Upper lobe of left lung (tissue), 6 donors: Measurements from ENCODE around the gene CGREF1. TPM values are rescaled to one million over a fixed set of nuclear protein-coding genes. Genes with fewer than 3 reads are reported as not detected.
"Not testable (repeated sequence)": the region's sequence is repeated elsewhere in the genome, so short reads cannot be mapped to it uniquely, and the experiment has no call there.

ENCODE experiments used
- ATAC-seq, 2 donors: fragments of 200-7000 bp; cut with Tn5 transposase; one replicate each; pipeline ENCODE4 v1.9.1; 2022; ENCODE audit warnings: mild to moderate bottlenecking in 2 of 2, moderate library complexity in 2 of 2; ENCODE audit not compliant: low FRiP score in 2 of 2
- DNase-seq, 2 donors: peaks; one replicate each; pipeline ENCODE4 v3.0.0-alpha.2; 2019 to 2020
- H3K27ac ChIP-seq, 4 donors: fragments of 200-600 bp; sonication (generic); one replicate each; pipeline ENCODE4 v1.5.1; 2016 to 2019
- H3K27me3 ChIP-seq, 4 donors: fragments of 200-600 bp; sonication (generic); one replicate each; pipeline ENCODE4 v1.5.1; 2017 to 2019
- H3K36me3 ChIP-seq, 4 donors: fragments of 200-600 bp; sonication (generic); one replicate each; pipeline ENCODE4 v1.5.1; 2016 to 2019
- H3K4me1 ChIP-seq, 4 donors: fragments of 200-600 bp; sonication (generic); one replicate each; pipeline ENCODE4 v1.5.1; 2018 to 2019
- H3K4me3 ChIP-seq, 4 donors: fragments of 200-600 bp; sonication (generic); one replicate each; pipeline ENCODE4 v1.5.1; 2017 to 2019; ENCODE audit warnings: mild to moderate bottlenecking in 2 of 4, moderate library complexity in 1 of 4
- H3K9me3 ChIP-seq, 4 donors: fragments of 200-600 bp; sonication (generic); one replicate each; pipeline ENCODE4 v1.5.1; 2018 to 2019
- CTCF ChIP-seq, 6 experiments: fragments of 450-650 bp in 4 of 6; fragments of 200-600 bp in 2 of 6; sonication (generic) in 2 of 6; IDR thresholded peaks; one replicate each; pipeline ENCODE4 v1.5.1; 2016 to 2019; ENCODE audit warnings: antibody characterized with exemption in 6 of 6
- EP300 ChIP-seq, 4 donors: sonication (generic); formaldehyde crosslinking; IDR thresholded peaks; one replicate each; pipeline ENCODE4 v1.5.1; 2017; ENCODE audit warnings: antibody characterized with exemption in 4 of 4, control low read depth in 2 of 4
- POLR2A ChIP-seq, 4 donors: fragments of 450-650 bp; IDR thresholded peaks; one replicate each; pipeline ENCODE4 v1.5.1; 2016 to 2017; ENCODE audit warnings: antibody characterized with exemption in 4 of 4, mild to moderate bottlenecking in 2 of 4
- POLR2AphosphoS5 ChIP-seq, 2 donors: sonication (generic); formaldehyde crosslinking; IDR thresholded peaks; one replicate each; pipeline ENCODE4 v1.5.1; 2017; ENCODE audit warnings: antibody characterized with exemption in 2 of 2
- WGBS, 2 donors: methylation state at CpG; one replicate each; pipeline ENCODE4 v1.1.5; 2017 to 2018; 5-methylcytosine and 5-hydroxymethylcytosine counted together
- total RNA-seq, 6 donors: library from RNA; depleted of rRNA in 4 of 6; stranded (reverse); fragments of >200 nt in 4 of 6; gene quantifications; one replicate each; pipeline versions ENCODE4 v1.1.0 to v1.2.1, GENCODE V29; 2016 to 2021
- donor health status: DM: no; HTN: no; CAD: no; lungs with moderate emphysema.
- donor health status: DM: no; HTN: yes; CAD: no; lungs with severe emphysema.

The CGREF1 gene
- total RNA-seq, 6 donors from 2014 or later: 0.79 to 1.2 (median 1.0) TPM; not detected in 3

GRCh38 chr2:27076323-27076722, 42.6 kb downstream of the CGREF1 start:
- 77 to 79% methylated on average over 4 of the region's 4 CpGs for WGBS, 2 donors

GRCh38 chr2:27075566-27075871, 43.4 kb downstream of the CGREF1 start:
- H3K36me3 ChIP-seq, H3K9me3 ChIP-seq, ATAC-seq, H3K27me3 ChIP-seq, DNase-seq, H3K4me3 ChIP-seq: not testable (repeated sequence)
- WGBS, 2 donors: 61 to 77% methylated on average over 6 of the region's 6 CpGs
- Histone ChIP-seq H3K27ac (peak overlapping the region; percentile 19 to 96 (median 48)), H3K4me1 (peaks cover 24 to 36% (median 32%) of the 10 kb centered on the region in 4 donors)

More at GRCh38 chr2:27076323-27076722, 42.6 kb downstream of the CGREF1 start:
- TF ChIP-seq CTCF (IDR thresholded peaks at IDR 0.05) (no peak), POLR2AphosphoS5 (IDR thresholded peaks at IDR 0.05) (no peak), POLR2A (IDR thresholded peaks at IDR 0.05) (no peak), EP300 (IDR thresholded peaks at IDR 0.05) (no peak)
- Histone ChIP-seq H3K4me3 (no peak overlapping the region), H3K27ac (peak overlapping the region in 2 of 4 donors; percentile 39 to 96), H3K27me3 (no peaks in the 10 kb centered on the region), H3K36me3 (no peaks in the 10 kb centered on the region), H3K4me1 (peaks cover 24 to 37% (median 32%) of the 10 kb centered on the region in 4 donors), H3K9me3 (no peaks in the 10 kb centered on the region)
- no peak for DNase-seq
- ATAC-seq: no peak

GRCh38 chr2:27074738-27075565, 44.0 kb downstream of the CGREF1 start:
- peaks cover 0 to under 1% (median 0%) of the 10 kb centered on the region in 4 donors for H3K36me3 ChIP-seq
- H3K27me3 ChIP-seq: no peaks in the 10 kb centered on the region
- no peak for ATAC-seq
- TF ChIP-seq POLR2A (IDR thresholded peaks at IDR 0.05) (no peak), EP300 (IDR thresholded peaks at IDR 0.05) (no peak), CTCF (IDR thresholded peaks at IDR 0.05) (no peak), POLR2AphosphoS5 (IDR thresholded peaks at IDR 0.05) (no peak)
- DNase-seq: peak in 1 of 2 donors; percentile 63
- no peak overlapping the region for H3K4me3 ChIP-seq
- H3K4me1 ChIP-seq: peaks cover 24 to 42% (median 36%) of the 10 kb centered on the region in 4 donors
- peak overlapping the region; percentile 19 to 96 (median 48) for H3K27ac ChIP-seq
- WGBS, 2 donors: 46 to 60% methylated on average over 4 of the region's 4 CpGs
- no peaks in the 10 kb centered on the region for H3K9me3 ChIP-seq

- H3K27me3 ChIP-seq: no peaks in the 10 kb centered on the region
- DNase-seq (no peak), ATAC-seq (no peak)
- H3K9me3 ChIP-seq: no peaks in the 10 kb centered on the region
- H3K36me3 ChIP-seq: peaks cover 0 to 9% (median 7%) of the 10 kb centered on the region in 4 donors
- 42 to 45% methylated on average over 2 of the region's 2 CpGs for whole genome bisulfite sequencing, 2 donors
- H3K4me3 ChIP-seq: no peak overlapping the region
- peak overlapping the region; percentile 8 to 96 (median 38) for H3K27ac ChIP-seq
- TF ChIP-seq CTCF (IDR thresholded peaks at IDR 0.05) (no peak), EP300 (IDR thresholded peaks at IDR 0.05) (no peak), POLR2AphosphoS5 (IDR thresholded peaks at IDR 0.05) (no peak), POLR2A (IDR thresholded peaks at IDR 0.05) (no peak)
- H3K4me1 ChIP-seq: peaks cover 36 to 53% (median 46%) of the 10 kb centered on the region in 4 donors
These were observed 45.1 kb downstream of the CGREF1 start for GRCh38 chr2:27073782-27074181.

- no peaks in the 10 kb centered on the region for H3K9me3 ChIP-seq
- peaks cover 0 to 17% (median 11%) of the 10 kb centered on the region in 4 donors for H3K36me3 ChIP-seq
- DNase-seq (no peak), ATAC-seq (no peak)
- peaks cover 43 to 52% (median 47%) of the 10 kb centered on the region in 4 donors for H3K4me1 ChIP-seq
- 78 to 81% methylated on average over 5 of the region's 5 CpGs for WGBS, 2 donors
- TF ChIP-seq POLR2A (IDR thresholded peaks at IDR 0.05) (no peak), CTCF (IDR thresholded peaks at IDR 0.05) (no peak), POLR2AphosphoS5 (IDR thresholded peaks at IDR 0.05) (no peak), EP300 (IDR thresholded peaks at IDR 0.05) (no peak)
- no peaks in the 10 kb centered on the region for H3K27me3 ChIP-seq
- peak overlapping the region in 3 of 4 donors; percentile 92 to 96 (median 94) for H3K27ac ChIP-seq
- H3K4me3 ChIP-seq: no peak overlapping the region
These were observed 46.0 kb downstream of the CGREF1 start for GRCh38 chr2:27072920-27073319.
